Gastrocnemius medialis (tissue), 4 donors: ENCODE results near the gene TRIM25.

Experiments
- POLR2A ChIP-seq, 2 donors: fragments of 450-650 bp; IDR thresholded peaks; one replicate each; pipeline ENCODE4 v1.6.1; 2017; ENCODE audit warnings: antibody characterized with exemption in 2 of 2, mild to moderate bottlenecking in 2 of 2, moderate library complexity in 2 of 2
- TF ChIP-seq, protein P1 (sequence below), 5 experiments: fragments of 450-650 bp in 3 of 5; fragments of 200-600 bp in 2 of 5; sonication (generic) in 2 of 5; IDR thresholded peaks in 4 of 5; conservative IDR thresholded peaks in 1 of 5; 1 replicate in 4 of 5; 2 replicates in 1 of 5; pipeline ENCODE4 v1.5.1; 2016 to 2019; ENCODE audit warnings: antibody characterized with exemption in 5 of 5, mild to moderate bottlenecking in 3 of 5, moderate library complexity in 3 of 5

DNA sequence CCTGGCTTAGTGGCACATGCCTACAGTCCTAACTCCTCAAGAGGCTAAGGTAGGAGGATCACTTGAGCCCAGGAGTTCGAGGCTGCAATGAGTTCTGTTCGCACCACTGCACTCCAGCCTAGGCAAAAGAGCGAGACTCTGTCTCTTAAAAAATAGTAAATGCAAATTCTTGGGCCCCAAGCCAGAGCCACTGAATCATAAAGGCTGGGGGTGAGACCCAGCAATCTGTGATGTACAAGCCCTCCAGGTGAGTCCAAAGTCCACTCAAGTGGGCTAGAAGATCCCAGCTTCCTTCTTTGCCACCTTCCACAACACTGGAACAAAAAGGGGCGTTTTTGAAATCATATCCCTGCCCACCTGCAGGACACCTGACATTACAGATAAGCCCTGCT lies 16.9 kb downstream of the TRIM25 start:
- TF ChIP-seq, protein P1, sequence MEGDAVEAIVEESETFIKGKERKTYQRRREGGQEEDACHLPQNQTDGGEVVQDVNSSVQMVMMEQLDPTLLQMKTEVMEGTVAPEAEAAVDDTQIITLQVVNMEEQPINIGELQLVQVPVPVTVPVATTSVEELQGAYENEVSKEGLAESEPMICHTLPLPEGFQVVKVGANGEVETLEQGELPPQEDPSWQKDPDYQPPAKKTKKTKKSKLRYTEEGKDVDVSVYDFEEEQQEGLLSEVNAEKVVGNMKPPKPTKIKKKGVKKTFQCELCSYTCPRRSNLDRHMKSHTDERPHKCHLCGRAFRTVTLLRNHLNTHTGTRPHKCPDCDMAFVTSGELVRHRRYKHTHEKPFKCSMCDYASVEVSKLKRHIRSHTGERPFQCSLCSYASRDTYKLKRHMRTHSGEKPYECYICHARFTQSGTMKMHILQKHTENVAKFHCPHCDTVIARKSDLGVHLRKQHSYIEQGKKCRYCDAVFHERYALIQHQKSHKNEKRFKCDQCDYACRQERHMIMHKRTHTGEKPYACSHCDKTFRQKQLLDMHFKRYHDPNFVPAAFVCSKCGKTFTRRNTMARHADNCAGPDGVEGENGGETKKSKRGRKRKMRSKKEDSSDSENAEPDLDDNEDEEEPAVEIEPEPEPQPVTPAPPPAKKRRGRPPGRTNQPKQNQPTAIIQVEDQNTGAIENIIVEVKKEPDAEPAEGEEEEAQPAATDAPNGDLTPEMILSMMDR (IDR thresholded peaks at IDR 0.05 in 4 of 5, conservative IDR thresholded peaks at IDR 0.05 in 1 of 5) = no peak
- TF ChIP-seq POLR2A (IDR thresholded peaks at IDR 0.05) = no peak
